Panc1 (cell line): ENCODE measurements around the gene GOLGA6L26.
"Not testable (repeated sequence)": the region's sequence is repeated elsewhere in the genome, so short reads cannot be mapped to it uniquely, and the experiment has no call there.

Source experiments
- POLR2AphosphoS5 ChIP-seq: IDR thresholded peaks from 2 replicates; pipeline ENCODE4 v1.6.1; 2012; ENCODE audit warnings: mild to moderate bottlenecking, low read depth, low read length, moderate library complexity
- SIN3A ChIP-seq: IDR thresholded peaks from 2 replicates; pipeline ENCODE4 v1.6.1; 2012; ENCODE audit warnings: low read depth, mild to moderate bottlenecking, low read length, moderate library complexity, borderline replicate concordance; ENCODE audit not compliant: insufficient read depth
- TF ChIP-seq, protein P1 (sequence below): fragments of 450-650 bp; IDR thresholded peaks from 2 replicates; pipeline ENCODE4 v1.5.1; 2017; ENCODE audit warnings: mild to moderate bottlenecking

DNA sequence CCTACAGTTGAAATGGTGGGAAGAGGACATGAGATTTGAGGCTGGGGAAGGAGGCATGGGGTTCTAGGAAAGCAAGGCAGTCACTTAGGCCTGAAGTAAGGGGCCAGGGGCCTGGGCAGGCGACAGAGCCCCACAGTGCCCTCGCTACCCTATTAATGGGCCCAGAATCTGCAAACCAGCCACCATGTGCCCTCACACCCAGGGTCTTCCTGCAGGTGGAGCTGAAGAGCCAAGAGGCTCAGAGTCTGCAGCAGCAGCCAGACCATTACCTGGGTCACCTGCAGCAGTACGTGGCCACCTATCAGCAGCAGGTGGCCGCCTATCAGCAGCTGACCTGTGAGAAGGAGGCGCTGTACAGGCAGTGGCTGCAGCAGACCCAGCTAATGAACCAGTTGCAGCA lies 28.6 kb upstream of the GOLGA6L26 start:
- TF ChIP-seq, protein P1, sequence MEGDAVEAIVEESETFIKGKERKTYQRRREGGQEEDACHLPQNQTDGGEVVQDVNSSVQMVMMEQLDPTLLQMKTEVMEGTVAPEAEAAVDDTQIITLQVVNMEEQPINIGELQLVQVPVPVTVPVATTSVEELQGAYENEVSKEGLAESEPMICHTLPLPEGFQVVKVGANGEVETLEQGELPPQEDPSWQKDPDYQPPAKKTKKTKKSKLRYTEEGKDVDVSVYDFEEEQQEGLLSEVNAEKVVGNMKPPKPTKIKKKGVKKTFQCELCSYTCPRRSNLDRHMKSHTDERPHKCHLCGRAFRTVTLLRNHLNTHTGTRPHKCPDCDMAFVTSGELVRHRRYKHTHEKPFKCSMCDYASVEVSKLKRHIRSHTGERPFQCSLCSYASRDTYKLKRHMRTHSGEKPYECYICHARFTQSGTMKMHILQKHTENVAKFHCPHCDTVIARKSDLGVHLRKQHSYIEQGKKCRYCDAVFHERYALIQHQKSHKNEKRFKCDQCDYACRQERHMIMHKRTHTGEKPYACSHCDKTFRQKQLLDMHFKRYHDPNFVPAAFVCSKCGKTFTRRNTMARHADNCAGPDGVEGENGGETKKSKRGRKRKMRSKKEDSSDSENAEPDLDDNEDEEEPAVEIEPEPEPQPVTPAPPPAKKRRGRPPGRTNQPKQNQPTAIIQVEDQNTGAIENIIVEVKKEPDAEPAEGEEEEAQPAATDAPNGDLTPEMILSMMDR: not testable (repeated sequence)
- TF ChIP-seq POLR2AphosphoS5, SIN3A: not testable (repeated sequence)
